HG03025 (cell line): Measurements from ENCODE around the gene SLN.
"Not testable (repeated sequence)": the region's sequence is repeated elsewhere in the genome, so short reads cannot be mapped to it uniquely, and the experiment has no call there.

Source experiments
- ATAC-seq: cut with Tn5 transposase; IDR thresholded peaks from one replicate; pipeline ENCODE4 v1.9.1; 2021; ENCODE audit warnings: mild to moderate bottlenecking, moderate library complexity; ENCODE audit not compliant: unreplicated experiment, low FRiP score

The SLN gene

DNA sequence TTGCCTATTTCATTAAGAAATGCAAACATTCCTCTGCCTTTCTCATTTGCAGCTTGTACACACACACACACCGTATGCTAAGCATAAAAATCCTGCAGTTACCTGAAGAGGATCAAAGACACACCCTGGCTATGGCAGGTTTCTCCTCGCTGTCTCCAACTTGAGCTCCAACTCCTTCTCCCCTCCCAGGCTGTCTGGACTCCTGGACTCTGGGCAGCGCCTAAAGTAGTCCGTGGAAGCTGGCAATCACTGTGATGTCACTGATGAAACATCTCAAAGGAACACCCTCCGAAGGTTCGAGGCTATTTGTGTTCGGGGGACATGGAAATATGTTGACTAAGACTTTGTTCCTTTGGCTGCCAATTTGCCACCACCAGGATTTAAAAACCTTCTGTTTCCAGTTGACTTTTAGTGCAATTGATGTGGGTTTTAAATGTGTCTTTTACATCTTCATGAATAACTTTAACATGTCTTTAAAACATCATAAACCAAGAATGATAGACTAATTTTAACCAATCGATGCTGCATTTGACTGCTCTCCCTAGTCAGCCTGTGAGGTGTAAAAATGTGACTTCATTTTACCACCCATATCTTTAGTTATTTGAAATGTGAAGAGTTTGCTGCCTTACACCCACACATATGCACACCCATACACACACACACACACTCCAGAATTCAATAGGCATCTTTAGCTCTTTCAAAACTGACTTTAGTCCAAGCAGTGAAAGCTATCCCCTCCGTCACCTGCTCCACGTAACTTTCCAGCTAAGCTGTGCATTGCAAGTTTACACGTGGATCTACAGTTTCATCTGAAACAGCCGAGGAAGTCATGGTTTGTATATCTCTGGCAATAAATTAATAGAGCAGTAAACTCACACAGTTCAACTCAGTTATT lies at the start of gene SLN:
Gene SLN, minus strand, starts transcription at position 196 of the 895 bp plus-strand sequence.
- ATAC-seq: no peak

- not testable (repeated sequence) for ATAC-seq
Observed at GRCh38 chr11:107758719-107759355, 47.0 kb upstream of the SLN start.

DNA sequence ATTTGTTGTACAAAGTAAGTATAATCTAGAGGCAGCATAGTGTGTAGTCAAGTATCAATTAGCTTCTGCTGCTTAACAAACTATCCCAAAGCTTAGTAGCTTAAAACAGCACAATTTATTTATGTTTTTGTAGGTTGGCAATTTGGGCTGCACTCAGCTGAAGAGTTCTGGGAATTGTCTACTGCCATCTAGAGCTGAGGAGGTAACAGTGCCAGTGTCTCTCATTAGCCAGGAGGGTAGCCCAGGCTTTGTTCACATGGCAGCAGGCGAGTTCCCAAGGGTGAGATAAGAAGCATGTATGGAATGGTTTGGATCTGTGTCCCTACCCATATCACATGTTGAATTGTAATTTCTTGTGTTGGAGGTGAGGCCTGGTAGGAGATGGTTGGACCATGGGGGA lies 45.8 kb upstream of the SLN start:
- ATAC-seq: no peak

DNA sequence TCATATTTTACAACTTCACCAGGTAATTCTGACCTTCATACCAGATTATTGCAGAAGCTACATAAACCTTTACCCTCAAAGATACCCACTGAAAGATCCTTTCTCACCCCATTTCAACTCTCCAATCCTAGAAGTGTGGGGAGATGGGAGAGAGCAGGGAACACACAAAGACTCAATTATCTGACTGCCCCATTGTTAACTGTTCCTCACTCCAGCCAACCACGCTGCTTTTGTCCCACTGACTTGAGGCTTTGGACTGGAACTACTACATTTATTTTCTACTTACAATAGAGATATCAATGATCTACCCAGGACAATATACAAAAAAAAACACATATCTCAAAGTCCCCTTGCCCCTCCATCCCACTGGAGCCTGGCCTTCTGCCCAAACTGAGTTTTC lies 44.7 kb upstream of the SLN start:
- ATAC-seq: no peak

DNA sequence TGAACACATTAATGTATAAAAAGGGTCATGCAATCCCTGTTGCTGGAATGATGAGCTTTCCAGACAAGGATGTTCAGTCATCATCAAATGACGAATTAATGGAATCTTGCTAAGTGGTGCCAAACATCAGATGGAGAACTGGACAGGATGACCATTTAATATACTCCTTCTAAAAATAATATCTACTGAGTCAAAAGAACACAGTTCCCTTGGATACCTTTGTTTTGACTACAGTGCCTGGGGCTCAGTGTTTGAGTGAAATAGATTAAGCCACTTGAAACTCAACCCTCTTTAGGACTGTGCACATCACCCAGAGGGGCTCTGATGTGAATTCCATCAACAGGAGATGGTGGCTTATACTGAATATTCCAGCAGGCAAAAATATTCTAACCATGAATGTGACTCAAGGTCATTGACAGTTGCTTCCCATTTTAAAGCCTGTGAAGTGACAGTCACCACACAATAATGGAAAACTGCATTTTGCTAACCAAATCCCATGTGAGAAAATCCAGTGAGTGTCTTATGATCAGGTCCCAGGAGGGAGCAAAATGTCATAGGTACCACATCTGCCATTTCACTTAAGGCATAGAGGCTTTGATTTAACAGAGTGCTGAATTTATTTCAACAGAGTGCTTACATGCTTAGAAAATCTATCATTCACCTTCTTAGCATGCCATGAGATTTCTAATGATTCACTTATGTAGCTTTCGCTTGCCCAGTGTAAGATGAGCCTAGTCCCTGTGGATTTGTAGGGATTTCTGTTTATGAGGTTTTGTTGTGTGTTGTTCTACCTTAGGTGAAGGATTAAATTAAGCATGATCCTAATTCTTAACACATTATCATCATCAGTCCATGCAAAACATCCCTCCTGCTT lies 41.3 kb upstream of the SLN start:
- no peak for ATAC-seq

DNA sequence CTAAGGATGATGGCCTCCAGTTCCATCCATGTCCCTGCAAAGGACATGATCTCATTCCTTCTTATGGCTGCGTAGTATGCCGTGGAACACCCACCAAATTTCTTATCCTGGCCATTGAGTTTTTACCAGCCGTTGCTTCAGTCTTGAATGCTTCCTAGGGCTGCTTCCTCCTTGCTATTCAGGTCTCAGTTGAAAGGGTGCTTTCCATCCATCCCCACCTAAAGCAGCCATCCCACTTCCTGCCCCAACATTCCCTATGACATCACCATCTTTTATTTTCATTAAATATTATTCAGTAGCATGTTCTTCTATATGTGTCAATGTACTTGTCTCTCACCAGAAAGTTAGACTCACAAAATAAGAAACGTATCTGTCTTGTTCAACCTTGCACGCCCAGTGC lies 40.7 kb upstream of the SLN start:
- no peak for ATAC-seq

DNA sequence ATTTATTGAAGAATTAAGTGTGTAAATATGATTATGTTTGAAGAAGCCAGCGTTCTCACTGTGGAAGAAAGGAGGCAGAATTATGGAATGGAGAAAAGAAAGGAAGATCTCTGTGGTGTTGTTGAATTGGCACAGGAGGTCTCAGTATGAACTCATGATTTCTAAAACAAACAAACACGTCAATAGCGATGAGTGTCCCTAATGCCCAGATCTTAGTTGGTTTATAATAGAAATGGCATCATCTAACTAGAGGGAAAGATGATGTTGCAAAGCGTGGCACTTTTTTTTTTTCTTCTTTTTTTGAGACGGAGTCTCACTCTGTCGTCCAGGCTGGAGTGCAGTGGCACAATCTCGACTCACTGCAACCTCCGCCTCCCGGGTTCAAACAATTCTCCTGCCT lies 39.2 kb upstream of the SLN start:
- ATAC-seq: no peak

GRCh38 chr11:107750313-107750712 lies 38.5 kb upstream of the SLN start:
- no peak for ATAC-seq

- no peak for ATAC-seq
Observed at GRCh38 chr11:107747622-107748021, 35.8 kb upstream of the SLN start.

GRCh38 chr11:107744736-107745135 lies 32.9 kb upstream of the SLN start:
- ATAC-seq: no peak

DNA sequence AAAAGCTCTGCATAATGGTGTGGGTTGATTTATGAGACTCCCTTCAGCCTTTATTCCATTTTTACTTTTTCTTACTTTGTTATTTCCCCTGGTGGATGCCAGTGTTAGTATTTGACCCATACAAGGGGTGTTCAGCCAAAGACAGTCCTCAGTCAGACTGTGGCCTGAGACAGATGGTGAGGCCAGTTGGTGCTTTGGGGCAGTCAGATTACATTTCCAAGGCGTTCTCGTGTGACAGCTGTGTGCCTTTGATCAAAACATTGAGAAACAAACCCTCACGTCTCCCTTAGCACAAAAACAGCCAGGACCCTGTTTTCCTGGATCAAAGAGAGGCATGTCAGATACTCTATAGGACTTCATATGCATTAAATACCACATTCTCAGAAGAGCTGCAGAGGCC lies 31.3 kb upstream of the SLN start:
- no peak for ATAC-seq

- peak; percentile 91 for ATAC-seq
Observed at GRCh38 chr11:107741044-107741823, 29.4 kb upstream of the SLN start.

DNA sequence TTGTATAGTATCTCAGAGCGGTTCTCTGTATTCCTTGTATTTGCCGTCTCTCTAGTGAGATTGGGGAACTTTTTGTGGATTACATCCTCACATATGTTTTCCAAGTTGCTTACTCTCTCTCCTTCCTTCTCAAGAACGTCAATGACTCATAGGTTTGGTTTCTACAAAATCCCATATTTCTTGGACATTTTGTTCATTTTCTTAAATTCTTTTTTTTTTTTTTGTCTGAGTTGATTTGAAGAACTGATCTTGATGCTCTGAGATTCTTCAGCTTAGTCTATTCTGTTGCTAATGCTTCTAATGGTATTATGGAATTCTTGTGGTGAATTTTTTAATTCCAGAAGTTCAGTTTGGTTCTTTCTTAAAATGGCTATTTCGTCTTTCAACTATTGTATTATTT lies 28.4 kb upstream of the SLN start:
- ATAC-seq: no peak

GRCh38 chr11:107736546-107736945 lies 24.7 kb upstream of the SLN start:
- ATAC-seq: no peak

- ATAC-seq: no peak
Observed at GRCh38 chr11:107733518-107733917, 21.7 kb upstream of the SLN start.

- ATAC-seq: no peak
Observed at GRCh38 chr11:107732689-107733051, 20.8 kb upstream of the SLN start.

DNA sequence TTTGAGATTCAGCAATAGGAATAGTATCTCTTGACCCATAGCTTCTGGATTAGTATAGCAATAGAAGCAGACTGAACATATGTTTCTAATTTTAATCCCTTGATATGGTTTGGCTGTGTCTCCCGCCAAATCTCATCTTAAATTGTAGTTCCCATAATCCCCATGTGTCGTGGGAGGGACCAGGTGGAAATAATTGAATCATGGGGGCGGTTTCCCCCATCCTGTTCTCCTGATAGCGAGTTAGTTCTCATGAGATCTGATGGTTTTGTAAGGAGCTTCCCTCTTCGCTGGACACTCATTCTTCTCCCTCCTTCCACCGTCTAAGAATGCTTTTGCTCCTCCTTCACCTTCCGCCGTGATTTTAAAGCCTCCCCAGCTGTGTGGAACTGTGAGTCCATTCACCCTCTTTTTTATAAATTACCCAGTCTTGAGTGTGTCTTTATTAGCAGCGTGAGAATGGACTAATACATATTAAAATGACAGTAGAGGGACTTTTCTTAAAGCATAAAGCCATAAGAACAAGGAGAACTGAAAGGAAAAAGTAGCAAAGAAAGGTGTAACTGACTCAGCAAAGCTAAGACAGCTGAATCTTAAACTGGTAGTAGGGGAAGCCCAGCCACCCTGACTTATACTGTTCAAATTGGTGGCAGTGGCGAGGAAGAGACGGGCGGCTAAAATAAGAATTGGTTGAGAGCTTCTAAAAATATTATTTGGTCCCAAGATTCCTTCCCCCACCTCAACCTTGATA lies 20.3 kb upstream of the SLN start:
- no peak for ATAC-seq

- ATAC-seq: no peak
Observed at GRCh38 chr11:107722662-107723061, 10.8 kb upstream of the SLN start.

DNA sequence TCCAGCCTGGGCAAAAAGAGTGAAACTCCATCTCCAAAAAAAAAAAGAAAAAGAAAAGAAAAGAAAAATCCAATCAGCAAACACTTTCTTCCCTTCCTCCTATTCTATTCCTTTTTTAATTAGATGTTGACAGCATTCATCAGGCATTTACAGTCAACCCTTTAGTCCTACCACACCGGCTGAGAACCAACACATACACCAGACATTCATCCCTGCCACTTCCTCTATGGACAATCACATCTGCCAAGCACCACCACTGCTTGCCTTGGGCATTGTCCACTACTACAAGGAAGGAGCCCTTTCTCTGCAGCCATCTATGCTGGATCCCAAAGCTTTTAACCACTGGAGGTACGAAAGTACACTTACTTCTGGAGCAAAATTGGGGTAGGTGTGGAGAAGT lies 9.4 kb upstream of the SLN start:
- ATAC-seq: no peak

DNA sequence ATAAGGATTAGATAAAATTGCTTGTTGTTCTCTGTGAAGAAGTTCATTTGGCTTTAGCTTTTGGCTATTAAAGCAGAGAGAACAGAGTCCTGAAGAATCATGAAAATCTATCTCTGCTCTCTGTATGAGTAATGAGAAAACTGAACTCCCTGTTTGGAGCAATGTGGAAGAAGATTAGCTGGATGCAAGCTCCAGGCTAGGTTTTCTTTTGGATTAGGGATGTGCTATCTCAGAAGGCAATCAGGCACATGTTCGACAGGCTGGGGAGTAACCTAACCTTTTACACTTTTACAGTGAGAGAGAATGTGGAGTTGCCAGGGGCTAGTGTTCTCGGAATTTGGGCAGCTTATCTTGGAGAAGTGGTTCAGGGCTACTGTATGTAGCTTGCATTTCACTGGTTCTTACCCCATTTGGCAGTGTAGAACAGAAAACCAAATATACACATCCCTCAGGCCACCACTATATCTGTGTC lies 8.5 kb upstream of the SLN start:
- no peak for ATAC-seq
